Muscle of leg (tissue), 16 donors: Measurements from ENCODE around the gene CKMT1B. TPM values are rescaled to one million over a fixed set of nuclear protein-coding genes. Genes with fewer than 3 reads are reported as not detected.
"Not testable (repeated sequence)": the region's sequence is repeated elsewhere in the genome, so short reads cannot be mapped to it uniquely, and the experiment has no call there.

Experiments
- DNase-seq: peaks from one replicate; pipeline ENCODE4 v3.0.0; 2013
- H3K27ac ChIP-seq: one replicate; pipeline ENCODE4 v1.5.1; 2013; ENCODE audit warnings: mild to moderate bottlenecking, low read length, control low read depth
- H3K27me3 ChIP-seq: one replicate; pipeline ENCODE4 v1.6.1; 2013; ENCODE audit warnings: low read length; ENCODE audit not compliant: control insufficient read depth, insufficient read depth
- H3K36me3 ChIP-seq: one replicate; pipeline ENCODE4 v1.6.1; 2013; ENCODE audit warnings: low read length; ENCODE audit not compliant: control insufficient read depth, insufficient read depth
- H3K4me1 ChIP-seq: one replicate; pipeline ENCODE4 v1.6.1; 2013; ENCODE audit warnings: low read length; ENCODE audit not compliant: control insufficient read depth, insufficient read depth
- H3K4me3 ChIP-seq: one replicate; pipeline ENCODE4 v1.5.1; 2013; ENCODE audit warnings: low read length, control low read depth
- H3K9me3 ChIP-seq: replicated peaks from 2 replicates; pipeline ENCODE4 v1.6.1; 2013; ENCODE audit warnings: low read depth, low read length; ENCODE audit not compliant: control insufficient read depth
- WGBS: methylation state at CpG from one replicate; pipeline ENCODE4 v1.1.5; 2013; ENCODE audit warnings: missing lambda C conversion rate; ENCODE audit not compliant: insufficient coverage; 5-methylcytosine and 5-hydroxymethylcytosine counted together
- long read RNA-seq, 11 donors: transcript quantifications; one replicate each; lab custom pipeline, GENCODE V29; 2026
- polyA plus RNA-seq, 8 donors: library from polyadenylated mRNA; unstranded; fragments of 120-200 nt; gene quantifications; one replicate each; pipeline versions ENCODE4 v1.2.1 to v1.2.3, GENCODE V29; 2013; ENCODE audit warnings: inconsistent platforms in 1 of 8, low replicate concordance in 1 of 8; ENCODE audit not compliant: insufficient read length in 8 of 8, insufficient read depth in 1 of 8
- total RNA-seq: library from RNA; stranded (reverse); fragments of 120-200 nt; gene quantifications from one replicate; pipeline ENCODE4 v1.2.4, GENCODE V29; 2013

Gene CKMT1B
- total RNA-seq, result not detected
- 1 to 10 TPM in 1 of 8 donors, under 1 TPM in 1, not detected in 6; 0.34 to 1.4 TPM for polyA plus RNA-seq
- long read RNA-seq, donor 1, result 0 reads
- long read RNA-seq, donor 2, result 0 reads
- long read RNA-seq, donor 3, result 0 reads
- long read RNA-seq, donor 4, result 0 reads
- long read RNA-seq, donor 5, result 0 reads
- long read RNA-seq, donor 6, result 0 reads
- long read RNA-seq, donor 7, result 0 reads
- long read RNA-seq, donor 8, result 0 reads
- long read RNA-seq, donor 9, result 0 reads
- long read RNA-seq, donor 10, result 0 reads
- long read RNA-seq, donor 11, result 0 reads

DNA sequence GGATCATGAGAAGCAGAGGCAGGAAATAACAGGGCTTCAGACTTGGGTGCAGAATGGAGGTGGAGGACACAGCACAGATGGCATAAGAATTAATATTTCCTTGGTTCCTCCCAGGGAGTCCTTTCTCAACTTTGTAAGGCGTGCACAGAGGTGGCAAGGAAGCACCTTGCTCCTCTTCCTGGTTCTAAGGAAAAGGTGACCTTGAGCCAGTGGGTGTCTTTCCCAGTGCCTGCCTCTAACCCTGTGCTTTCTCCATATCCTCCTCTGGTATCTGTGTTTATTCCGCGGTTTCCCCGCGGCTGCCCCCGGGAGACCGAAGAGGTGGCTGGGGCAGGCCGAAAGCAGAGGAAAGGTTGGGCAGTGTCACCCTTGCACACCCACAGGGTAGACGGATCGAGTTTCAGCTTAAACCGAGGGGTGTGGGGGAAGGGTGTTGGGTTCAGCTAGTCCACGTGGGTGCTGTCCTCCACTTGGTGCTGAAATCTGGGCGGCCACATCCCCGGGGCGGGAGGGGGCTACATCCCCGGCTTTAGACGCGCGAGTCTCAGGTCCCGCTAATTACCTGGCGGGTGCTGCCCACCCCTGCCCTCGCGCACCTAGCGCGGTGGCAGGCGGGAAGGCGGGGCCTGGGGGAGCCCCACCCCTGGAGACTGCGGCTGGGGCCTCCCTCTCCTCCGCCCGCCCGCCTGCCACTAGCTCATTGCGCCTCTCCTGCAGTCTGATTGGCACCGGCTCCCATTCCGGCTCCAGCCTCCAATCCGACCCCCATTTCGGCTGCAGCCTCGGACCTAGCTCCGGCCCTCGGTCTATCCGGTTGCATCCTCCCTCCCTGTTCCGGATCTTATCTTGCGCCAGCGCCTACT, at the start of gene CKMT1B:
Gene CKMT1B (plus strand): TSS at position 700 of the 863 bp plus-strand sequence. CDS start 192 bp downstream, outside the sequence.
- H3K4me3 ChIP-seq, H3K36me3 ChIP-seq, H3K27me3 ChIP-seq, H3K27ac ChIP-seq, H3K4me1 ChIP-seq, H3K9me3 ChIP-seq, DNase-seq: not testable (repeated sequence)
- WGBS, result no CpG with 5 or more reads among the region's 43 CpGs

DNA sequence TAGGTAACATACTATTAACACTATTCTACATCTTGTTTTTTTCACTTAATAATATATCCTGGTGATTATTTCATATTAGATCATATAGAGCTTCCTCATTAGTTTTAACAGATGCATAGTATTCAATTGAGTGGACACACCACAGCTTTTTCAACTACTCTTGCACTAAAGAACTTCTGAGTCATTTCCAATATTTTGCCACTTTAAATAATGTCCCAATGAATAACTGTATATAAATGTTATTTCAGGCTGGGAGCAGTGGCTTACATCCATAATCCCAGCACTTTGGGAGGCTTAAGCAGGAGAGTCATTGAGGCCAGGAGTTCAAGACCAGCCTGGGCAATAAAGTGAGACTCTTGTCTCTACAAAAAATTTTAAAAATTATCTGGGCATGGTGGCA, 49.6 kb upstream of the CKMT1B start:
- Histone ChIP-seq H3K27ac (no peak overlapping the region), H3K9me3 (no peaks in the 10 kb centered on the region), H3K27me3 (no peaks in the 10 kb centered on the region), H3K36me3 (no peaks in the 10 kb centered on the region), H3K4me1 (no peaks in the 10 kb centered on the region), H3K4me3 (no peak overlapping the region)
- no peak for DNase-seq

DNA sequence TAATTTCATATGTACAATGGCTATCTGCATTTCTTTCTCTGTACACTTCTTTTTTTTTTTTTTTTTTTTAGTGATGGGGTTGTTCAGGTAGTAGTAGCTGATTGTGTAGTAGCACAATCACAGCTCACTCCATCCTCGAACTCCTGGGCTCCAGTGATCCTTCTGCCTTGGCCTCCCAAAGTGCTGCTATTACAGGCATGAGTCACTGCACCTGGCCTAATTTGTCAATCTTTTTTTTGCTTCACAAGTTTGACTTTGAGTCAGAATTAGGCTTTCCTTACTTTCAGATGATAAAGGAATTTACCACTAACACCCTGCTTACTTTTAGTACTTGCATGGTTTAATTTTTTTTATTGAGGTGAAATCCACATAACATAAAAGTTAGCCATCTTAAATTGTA, 48.4 kb upstream of the CKMT1B start:
- H3K36me3 ChIP-seq, result no peaks in the 10 kb centered on the region
- DNase-seq, result no peak
- H3K9me3 ChIP-seq, result no peaks in the 10 kb centered on the region
- no peaks in the 10 kb centered on the region for H3K4me1 ChIP-seq
- H3K27ac ChIP-seq, result no peak overlapping the region
- H3K27me3 ChIP-seq, result no peaks in the 10 kb centered on the region
- H3K4me3 ChIP-seq, result no peak overlapping the region
- WGBS, result no CpG with 5 or more reads among the region's 1 CpG

DNA sequence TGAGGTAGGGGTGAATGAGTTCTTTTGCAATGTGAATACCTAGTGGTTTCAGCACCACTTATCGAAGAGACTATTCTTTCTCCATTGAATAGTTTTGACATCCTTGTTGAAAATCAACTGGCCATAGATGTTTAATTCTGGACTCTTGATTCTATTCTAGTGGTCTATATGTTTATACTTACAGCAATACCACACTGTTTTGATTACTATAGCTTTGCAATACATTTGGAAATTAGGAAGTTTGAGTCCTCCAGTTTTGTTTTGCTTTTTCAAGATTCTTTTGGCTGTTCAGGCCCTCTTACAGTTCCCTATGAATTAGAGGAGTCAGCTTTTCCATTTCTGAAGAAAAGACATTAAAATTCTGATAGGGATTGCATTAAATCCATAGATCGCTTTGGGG, 46.3 kb upstream of the CKMT1B start:
- DNase-seq, result no peak
- no peaks in the 10 kb centered on the region for H3K36me3 ChIP-seq

DNA sequence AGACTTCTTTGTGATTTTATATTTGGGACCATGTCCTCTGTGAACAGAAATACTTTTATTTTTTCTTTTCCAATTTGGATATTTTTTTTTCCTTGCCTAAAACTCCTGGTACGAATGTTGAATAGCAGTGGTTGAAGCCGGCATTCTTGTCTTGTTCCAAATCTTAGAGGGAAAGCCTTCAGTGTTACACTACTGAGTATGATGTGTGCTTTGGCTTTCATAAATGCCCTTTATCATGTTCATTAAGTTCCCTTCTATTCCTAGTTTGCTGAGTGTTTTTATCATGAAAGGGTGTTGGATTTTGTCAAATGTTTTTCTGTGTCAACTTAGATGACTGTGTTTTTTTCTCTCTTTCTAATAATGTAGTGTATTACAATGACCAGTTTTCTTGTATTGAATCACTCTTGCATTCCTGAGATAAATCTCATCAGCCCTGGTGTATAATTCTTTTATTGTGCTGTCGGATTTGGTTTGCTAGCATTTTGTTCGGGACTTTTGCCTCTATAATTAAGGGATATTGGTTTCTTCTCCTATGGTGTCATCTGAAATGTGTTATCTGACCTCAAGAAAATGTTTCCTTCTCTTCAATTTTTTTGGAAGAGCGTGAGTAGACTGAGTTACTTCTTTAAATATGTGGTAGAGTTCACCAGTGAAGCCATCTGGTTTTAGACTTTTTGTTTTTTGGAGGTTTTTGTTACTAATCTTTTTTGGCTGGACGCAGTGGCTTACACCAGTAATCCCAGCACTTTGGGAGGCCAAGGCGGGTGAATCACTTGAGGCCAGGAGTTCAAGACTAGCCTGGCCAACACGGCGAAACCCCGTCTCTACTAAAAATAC, 43.1 kb upstream of the CKMT1B start:
- H3K9me3 ChIP-seq, result no peaks in the 10 kb centered on the region
- peak; percentile 4 for DNase-seq
- no peaks in the 10 kb centered on the region for H3K27me3 ChIP-seq
- H3K27ac ChIP-seq, result no peak overlapping the region
- no peak overlapping the region for H3K4me3 ChIP-seq
- 70% methylated on average over 2 of the region's 10 CpGs for WGBS
- H3K4me1 ChIP-seq, result no peaks in the 10 kb centered on the region
- no peaks in the 10 kb centered on the region for H3K36me3 ChIP-seq

More for the DNA sequence above, 46.3 kb upstream of the CKMT1B start:
- Histone ChIP-seq H3K4me1 (no peaks in the 10 kb centered on the region), H3K27ac (no peak overlapping the region), H3K27me3 (no peaks in the 10 kb centered on the region), H3K4me3 (no peak overlapping the region), H3K9me3 (no peaks in the 10 kb centered on the region)
- WGBS, result 100% methylated on average over 1 of the region's 2 CpGs

DNA sequence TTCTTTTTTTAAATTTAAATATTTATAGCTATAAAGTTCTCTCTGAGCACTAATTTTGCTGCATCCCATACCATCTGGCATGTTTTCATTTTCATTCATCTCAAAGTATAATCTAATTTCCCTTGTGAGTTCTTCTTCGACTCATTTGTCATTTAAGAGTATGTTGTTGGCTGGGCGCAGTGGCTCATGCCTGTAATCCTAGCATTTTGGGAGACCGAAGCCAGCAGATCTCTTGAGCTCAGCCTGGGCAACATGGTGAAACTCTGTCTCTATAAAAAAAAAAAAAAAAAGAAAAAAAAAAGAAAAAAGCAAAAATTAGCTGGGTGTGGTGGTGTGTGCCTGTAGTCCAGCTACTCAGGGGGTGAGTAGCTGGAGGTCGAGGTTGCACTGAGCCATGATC, 41.6 kb upstream of the CKMT1B start:
- H3K36me3 ChIP-seq, result no peaks in the 10 kb centered on the region
- no peaks in the 10 kb centered on the region for H3K4me1 ChIP-seq
- DNase-seq, result peak; percentile 3
- H3K4me3 ChIP-seq, result no peak overlapping the region
- H3K9me3 ChIP-seq, result no peaks in the 10 kb centered on the region
- H3K27ac ChIP-seq, result no peak overlapping the region
- H3K27me3 ChIP-seq, result no peaks in the 10 kb centered on the region
- WGBS, result 100% methylated on average over 1 of the region's 4 CpGs

GRCh38 chr15:43552986-43553385, 40.8 kb upstream of the CKMT1B start:
- no CpG with 5 or more reads among the region's 2 CpGs for WGBS
- Histone ChIP-seq H3K4me3 (no peak overlapping the region), H3K4me1 (no peaks in the 10 kb centered on the region), H3K36me3 (no peaks in the 10 kb centered on the region), H3K9me3 (no peaks in the 10 kb centered on the region), H3K27me3 (no peaks in the 10 kb centered on the region), H3K27ac (no peak overlapping the region)
- DNase-seq, result no peak

DNA sequence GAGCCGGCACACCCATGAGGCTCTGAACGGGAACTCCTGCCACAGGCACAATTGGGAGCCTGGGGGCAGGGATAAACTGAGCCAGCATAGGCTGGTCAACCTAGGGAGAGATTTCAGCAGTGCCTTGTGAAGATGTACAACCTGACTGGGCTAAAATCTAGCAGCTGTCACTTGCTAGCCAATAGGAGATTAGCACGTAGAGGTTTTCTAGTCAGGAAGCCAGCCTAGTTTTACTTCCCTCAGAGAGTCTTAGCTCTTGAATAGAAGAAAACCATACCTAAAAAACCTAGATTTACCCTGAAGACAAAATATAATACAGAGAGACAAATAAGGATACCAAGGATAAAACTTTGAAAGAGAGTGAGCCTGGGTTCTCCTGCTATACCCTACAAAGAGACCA, 31.1 kb upstream of the CKMT1B start:
- not testable (repeated sequence) for H3K9me3 ChIP-seq, H3K36me3 ChIP-seq, H3K4me3 ChIP-seq, H3K27ac ChIP-seq, H3K27me3 ChIP-seq, DNase-seq, H3K4me1 ChIP-seq
- no CpG with 5 or more reads among the region's 3 CpGs for WGBS

- H3K27me3 ChIP-seq, H3K27ac ChIP-seq, DNase-seq, H3K9me3 ChIP-seq, H3K4me1 ChIP-seq, H3K4me3 ChIP-seq, H3K36me3 ChIP-seq: not testable (repeated sequence)
- no CpG with 5 or more reads among the region's 8 CpGs for WGBS
Measured at GRCh38 chr15:43563793-43564192, 30.0 kb upstream of the CKMT1B start.

DNA sequence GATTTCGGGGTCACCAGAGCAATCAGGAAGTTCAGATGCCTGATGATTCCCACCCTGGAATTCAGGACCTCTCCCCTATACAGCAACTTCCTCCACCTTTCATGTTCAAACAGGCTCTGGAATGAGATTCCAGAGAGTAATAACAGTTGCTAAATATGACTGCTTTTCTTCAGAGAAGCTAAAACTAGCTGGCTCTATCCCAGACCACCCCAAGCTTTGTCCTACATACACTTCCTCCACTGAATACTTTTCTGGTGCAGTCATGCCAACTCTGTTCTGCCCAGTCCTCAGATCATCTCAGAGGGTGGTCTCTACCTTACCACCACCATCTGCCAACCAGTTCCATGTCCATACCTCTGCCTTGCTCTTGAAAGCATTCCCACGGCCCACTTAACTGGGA, 27.2 kb upstream of the CKMT1B start:
- not testable (repeated sequence) for H3K9me3 ChIP-seq, H3K27me3 ChIP-seq, DNase-seq, H3K4me3 ChIP-seq, H3K36me3 ChIP-seq, H3K27ac ChIP-seq, H3K4me1 ChIP-seq
- no CpG with 5 or more reads among the region's 2 CpGs for WGBS
